ENCODE data around the gene GLI1.
A peak's percentile ranks its signal among the peaks of the same experiment; 100 is the strongest.

The GLI1 gene

DNA sequence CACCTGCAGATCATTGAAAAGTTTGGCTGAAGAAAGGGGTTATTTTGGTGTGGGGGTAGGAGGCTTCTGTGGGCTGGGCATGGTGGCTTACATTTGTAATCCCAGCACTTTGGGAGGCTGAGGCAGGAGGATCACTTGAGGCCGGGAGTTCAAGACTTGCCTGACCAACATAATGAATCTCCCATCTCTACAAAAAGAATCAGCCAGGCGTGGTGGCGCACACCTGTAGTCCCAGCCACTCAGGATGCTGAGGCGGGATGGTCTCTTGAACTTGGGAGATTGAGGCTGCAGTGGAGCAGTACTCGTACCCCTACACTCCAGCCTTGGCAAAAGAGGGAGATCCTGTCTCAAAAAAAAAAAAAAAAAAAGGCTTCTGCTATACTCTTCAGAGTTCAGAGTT lies 53.7 kb downstream of the GLI1 start:
- H3K27ac ChIP-seq = peak overlapping the region; percentile 99
- TF ChIP-seq, protein P1, sequence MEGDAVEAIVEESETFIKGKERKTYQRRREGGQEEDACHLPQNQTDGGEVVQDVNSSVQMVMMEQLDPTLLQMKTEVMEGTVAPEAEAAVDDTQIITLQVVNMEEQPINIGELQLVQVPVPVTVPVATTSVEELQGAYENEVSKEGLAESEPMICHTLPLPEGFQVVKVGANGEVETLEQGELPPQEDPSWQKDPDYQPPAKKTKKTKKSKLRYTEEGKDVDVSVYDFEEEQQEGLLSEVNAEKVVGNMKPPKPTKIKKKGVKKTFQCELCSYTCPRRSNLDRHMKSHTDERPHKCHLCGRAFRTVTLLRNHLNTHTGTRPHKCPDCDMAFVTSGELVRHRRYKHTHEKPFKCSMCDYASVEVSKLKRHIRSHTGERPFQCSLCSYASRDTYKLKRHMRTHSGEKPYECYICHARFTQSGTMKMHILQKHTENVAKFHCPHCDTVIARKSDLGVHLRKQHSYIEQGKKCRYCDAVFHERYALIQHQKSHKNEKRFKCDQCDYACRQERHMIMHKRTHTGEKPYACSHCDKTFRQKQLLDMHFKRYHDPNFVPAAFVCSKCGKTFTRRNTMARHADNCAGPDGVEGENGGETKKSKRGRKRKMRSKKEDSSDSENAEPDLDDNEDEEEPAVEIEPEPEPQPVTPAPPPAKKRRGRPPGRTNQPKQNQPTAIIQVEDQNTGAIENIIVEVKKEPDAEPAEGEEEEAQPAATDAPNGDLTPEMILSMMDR (conservative IDR thresholded peaks at IDR 0.05) = no peak

DNA sequence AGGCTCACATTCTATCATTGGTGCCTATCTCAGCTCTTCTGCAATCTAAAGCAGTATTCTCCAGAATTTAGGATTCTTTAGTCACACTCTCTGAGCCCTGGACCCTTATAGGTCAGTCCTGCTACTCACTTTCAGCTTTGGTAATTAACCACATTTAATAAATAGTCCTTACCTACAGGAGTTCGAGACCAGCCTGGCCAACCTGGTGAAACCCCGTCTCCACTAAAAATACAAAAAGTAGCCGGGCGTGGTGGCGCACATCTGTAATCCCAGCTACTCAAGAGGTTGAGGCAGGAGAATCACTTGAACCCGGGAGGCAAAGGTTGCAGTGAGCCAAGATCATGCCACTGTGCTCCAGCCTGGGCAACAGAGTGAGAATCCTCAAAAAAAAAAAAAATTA lies 54.1 kb downstream of the GLI1 start:
- H3K27ac ChIP-seq = peak overlapping the region; percentile 99

DNA sequence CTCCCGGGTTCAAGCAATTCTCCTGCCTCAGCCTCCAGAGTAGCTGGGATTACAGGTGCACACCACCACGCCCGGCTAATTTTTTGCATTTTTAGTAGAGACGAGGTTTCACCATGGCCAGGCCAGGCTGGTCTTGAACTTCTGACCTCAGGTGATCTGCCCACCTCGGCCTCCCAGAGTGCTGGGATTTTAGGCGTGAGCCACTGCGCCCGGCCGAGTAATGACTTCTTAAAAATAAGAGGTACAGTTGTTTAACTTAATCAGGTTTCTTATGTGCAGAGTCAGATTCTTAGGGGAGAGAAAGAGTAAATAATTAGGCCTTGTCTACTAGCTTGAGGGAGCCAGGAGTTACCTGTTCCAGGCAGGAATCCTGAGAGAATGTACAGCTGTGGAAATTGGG lies 54.7 kb downstream of the GLI1 start:
- peak overlapping the region; percentile 99 for H3K27ac ChIP-seq

DNA sequence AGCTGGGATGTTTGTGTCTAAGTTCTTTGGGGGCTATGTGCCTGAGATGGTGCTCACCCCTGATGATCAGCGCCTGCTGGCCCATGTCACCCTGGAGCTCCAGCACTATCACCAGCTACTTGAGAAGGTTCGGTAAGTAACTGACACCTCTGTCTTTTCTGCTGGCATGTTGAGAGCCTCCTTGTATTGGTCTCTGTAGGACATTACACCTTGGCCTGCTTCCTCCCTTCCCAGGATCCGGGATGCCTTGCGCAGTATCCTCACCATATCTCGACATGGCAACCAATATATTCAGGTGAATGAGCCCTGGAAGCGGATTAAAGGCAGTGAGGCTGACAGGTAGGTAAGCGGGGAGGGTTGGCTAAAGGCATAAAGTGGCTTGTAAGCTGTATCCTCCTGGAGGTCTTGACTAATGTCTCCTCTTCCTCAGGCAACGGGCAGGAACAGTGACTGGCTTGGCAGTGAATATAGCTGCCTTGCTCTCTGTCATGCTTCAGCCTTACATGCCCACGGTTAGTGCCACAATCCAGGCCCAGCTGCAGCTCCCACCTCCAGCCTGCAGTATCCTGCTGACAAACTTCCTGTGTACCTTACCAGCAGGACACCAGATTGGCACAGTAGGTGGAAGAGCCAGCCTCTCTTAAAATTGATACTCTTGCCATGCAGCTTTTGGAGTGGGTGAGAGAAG lies 55.3 kb downstream of the GLI1 start:
- H3K27ac ChIP-seq = peak overlapping the region; percentile 99

DNA sequence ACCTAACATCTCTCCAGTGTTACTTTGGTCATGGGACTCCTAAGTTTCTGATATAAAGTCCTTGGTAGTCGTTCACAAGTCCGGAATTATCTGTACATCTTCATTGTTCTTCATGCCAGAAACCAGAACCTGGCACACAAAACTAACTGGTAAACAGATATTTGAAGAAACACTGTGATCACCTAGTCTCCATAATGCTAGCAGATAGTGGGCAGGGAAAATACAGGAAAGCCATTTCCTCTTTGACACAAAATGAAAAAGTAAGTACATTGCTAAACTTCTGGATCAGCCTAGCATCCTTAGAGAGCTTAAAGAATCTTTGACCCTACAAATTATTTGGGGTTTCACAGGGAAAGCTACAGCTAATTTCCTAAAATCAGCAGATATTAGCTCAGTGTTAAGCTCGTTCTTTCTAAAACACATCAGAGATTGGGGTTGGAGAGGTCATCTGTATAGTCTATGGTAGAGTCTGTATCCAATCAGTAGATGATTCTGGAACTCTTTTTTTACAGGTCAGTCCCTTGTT lies 55.9 kb downstream of the GLI1 start:
- TF ChIP-seq, protein P1 (conservative IDR thresholded peaks at IDR 0.05) = no peak
- H3K27ac ChIP-seq = peak overlapping the region; percentile 99

More for the DNA sequence above, 55.3 kb downstream of the GLI1 start:
- TF ChIP-seq, protein P1 (conservative IDR thresholded peaks at IDR 0.05) = no peak

DNA sequence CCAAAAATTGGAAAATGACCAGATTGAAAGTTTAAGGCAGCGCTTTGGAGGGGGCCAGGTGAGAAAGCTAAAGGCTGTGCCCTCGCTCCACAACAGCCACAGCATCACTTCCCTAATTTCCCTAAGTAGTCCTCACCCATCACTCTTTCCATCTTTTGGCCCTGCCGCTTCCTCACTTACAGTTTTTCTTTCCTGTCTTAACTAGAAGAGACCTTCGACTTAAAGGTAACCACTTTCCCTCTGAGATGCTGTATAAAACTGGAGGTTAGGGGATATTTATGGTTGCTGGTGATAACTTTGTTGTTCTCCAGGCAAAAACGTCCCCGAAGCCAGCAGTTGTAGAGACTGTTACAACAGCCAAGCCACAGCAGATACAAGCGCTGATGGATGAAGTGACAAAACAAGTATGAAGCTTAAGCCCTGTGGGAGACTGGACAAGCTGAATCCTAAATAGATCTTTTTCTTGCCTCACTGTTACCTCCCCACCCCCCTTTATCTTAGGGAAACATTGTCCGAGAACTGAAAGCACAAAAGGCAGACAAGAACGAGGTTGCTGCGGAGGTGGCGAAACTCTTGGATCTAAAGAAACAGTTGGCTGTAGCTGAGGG lies 56.5 kb downstream of the GLI1 start:
- H3K27ac ChIP-seq = peak overlapping the region; percentile 99
- TF ChIP-seq, protein P1 (conservative IDR thresholded peaks at IDR 0.05) = no peak

DNA sequence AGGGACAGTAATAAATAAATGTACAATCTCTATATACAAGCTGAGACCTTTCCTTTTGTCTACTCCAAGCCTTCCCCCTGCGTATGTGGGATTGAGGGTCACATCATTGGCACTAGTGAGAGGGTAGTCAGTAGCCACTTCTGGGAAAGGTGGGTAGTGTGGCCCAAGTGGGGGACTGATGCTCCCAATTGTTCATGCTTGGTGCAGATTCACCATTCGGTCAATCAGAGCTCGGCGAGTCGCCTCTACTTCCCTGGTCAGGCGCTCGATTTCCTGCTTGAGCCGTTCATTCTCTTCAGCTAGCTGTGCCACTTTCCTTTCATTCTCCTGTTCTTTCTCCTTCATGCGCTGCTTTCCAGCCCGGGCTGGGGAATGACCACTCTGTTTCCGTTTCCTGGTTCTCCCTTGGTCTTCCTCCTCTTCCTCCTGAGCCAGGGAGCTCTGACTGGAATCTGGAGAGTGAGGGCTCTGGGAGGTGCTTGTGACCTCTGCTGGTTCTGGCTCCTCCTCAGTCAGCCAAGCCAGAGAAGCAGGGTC lies 57.1 kb downstream of the GLI1 start:
- peak overlapping the region; percentile 99 for H3K27ac ChIP-seq
- TF ChIP-seq, protein P1 (conservative IDR thresholded peaks at IDR 0.05) = no peak

DNA sequence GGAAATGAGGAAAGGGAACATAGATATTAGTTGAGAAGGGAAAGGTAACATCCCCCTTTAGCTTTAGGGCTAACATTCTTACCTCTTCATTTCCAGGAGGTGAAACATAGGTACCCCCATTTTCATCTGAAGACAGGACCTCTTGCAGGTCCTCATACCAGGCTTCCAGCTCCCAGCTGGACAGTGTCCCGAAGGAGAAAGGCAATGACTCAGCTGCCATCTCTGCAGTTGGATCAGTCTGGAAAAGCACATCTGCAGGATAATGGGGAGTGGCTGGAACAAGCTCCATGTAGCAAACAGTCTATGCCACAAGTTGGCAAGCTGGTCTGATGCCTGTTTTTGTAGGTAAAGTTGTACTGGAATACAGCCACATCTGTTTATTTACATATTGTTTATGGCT lies 57.6 kb downstream of the GLI1 start:
- TF ChIP-seq, protein P1 (conservative IDR thresholded peaks at IDR 0.05) = no peak
- peak overlapping the region; percentile 99 for H3K27ac ChIP-seq

DNA sequence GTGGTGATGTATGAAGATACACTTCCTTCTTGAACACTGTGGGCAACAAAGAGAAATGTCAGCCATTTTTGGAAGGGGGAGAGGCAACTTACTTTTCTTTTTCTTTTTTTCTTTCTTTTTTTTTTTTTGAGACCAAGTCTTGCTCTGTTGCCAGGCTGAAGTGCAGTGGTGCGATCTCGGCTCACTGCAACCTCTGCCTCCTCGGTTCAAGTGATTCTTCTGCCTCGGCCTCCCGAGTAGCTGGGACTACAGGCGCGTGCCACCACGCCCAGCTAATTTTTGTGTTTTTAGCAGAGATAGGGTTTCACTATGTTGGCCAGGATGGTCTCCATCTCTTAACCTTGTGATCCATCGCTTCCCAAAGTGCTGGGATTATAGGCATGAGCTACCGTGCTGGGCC lies 58.1 kb downstream of the GLI1 start:
- H3K27ac ChIP-seq = peak overlapping the region; percentile 99

All from VCaP (cell line).